Stimulated activated CD8-positive, alpha-beta memory T cell treated with anti-CD3 and anti-CD28 coated beads, Interleukin-2, amount 100 ng/mL, for 48 hours (primary cell): ENCODE results near the gene ADAM12.

Source experiments
- DNase-seq, 2 donors: peaks; one replicate each; pipeline ENCODE4 v3.0.0-alpha.2; 2020; ENCODE audit warnings: low read depth in 2 of 2

The ADAM12 gene, protein sequence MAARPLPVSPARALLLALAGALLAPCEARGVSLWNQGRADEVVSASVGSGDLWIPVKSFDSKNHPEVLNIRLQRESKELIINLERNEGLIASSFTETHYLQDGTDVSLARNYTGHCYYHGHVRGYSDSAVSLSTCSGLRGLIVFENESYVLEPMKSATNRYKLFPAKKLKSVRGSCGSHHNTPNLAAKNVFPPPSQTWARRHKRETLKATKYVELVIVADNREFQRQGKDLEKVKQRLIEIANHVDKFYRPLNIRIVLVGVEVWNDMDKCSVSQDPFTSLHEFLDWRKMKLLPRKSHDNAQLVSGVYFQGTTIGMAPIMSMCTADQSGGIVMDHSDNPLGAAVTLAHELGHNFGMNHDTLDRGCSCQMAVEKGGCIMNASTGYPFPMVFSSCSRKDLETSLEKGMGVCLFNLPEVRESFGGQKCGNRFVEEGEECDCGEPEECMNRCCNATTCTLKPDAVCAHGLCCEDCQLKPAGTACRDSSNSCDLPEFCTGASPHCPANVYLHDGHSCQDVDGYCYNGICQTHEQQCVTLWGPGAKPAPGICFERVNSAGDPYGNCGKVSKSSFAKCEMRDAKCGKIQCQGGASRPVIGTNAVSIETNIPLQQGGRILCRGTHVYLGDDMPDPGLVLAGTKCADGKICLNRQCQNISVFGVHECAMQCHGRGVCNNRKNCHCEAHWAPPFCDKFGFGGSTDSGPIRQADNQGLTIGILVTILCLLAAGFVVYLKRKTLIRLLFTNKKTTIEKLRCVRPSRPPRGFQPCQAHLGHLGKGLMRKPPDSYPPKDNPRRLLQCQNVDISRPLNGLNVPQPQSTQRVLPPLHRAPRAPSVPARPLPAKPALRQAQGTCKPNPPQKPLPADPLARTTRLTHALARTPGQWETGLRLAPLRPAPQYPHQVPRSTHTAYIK

DNA sequence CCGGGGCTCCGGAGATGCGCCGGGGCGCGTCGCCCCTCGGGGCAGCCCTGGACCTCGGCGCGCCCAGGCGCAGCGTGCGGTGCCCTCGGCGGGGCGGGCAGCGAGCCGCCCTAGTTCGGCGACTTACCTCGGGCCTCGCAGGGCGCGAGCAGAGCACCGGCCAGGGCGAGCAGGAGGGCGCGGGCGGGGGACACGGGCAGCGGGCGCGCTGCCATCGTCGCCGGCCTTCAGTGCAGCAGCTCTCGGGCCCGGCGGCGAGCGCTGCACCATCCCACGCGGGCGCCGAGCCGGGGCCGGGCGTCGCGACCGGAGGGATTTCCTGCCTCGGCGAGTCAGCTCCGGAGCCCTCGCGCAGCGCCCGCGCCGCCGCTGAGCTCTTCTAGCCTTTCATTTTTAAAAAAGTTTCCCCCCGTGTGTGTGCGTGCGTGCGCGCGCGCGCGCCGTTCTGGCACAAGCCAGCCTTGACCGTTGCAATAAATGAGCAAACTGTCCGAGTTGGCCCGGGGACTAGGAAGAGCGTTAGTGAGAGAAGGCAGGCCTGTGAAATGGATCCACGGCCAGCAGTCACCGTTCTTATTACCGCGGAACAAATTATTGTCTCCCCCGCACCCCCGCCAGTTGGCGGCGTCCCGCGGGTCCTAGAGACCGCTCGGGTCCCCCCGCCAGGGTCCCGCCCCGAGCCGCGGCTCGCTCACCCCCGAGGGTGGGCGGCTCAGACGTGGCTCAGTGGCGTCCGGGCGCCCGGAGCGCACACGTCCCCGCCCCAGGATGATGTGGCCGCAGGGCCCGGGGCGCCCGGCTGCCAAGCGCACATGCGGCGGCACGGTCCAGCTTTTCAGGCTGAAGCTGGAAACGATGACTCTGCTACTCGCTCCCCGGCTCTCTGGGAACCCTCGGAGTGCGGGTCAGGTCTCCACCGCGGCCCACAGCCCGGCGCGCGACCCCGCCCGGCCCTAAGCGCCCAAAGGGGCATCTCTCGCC lies at the start of gene ADAM12:
TSS of gene ADAM12 (minus strand) at position 547 of the 981 bp plus-strand sequence. CDS start at position 215, 332 bp downstream.
- DNase-seq, result no peak

DNA sequence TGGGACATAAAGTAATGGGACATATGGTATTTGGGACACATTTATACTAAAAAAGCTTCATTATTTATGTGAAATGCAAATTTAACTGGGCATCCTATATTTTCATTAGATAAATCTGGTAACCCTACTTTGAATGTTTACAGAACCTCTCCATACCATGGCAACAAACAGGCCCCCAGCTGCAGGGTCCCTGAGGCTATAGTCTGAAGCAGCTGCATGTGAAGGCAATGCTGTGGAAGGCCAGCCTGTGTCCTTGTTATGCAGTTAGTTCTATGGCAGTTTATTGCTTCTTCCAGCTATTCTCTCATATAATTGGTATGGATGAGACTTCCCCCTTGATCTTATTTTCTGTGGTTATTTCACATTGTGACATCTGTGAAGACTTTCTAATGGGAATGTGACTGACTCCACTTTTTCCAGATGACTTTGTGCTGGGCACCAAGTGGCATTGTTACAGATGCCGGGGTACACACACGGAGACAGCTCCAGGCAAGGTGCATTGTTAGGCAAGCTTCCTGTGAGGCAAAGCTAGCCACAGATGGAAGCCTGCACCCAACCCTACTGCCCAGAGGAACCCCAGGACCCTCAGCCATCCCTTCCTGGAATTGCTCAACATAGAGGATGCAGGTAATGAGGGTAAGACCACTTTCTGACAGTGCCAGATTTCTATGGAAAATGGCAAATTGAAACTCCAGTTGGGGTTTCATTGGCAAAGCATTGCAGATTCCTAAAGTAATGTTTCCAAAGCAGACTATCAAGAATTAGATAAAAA lies 49.5 kb upstream of the ADAM12 start:
- no peak for DNase-seq

DNA sequence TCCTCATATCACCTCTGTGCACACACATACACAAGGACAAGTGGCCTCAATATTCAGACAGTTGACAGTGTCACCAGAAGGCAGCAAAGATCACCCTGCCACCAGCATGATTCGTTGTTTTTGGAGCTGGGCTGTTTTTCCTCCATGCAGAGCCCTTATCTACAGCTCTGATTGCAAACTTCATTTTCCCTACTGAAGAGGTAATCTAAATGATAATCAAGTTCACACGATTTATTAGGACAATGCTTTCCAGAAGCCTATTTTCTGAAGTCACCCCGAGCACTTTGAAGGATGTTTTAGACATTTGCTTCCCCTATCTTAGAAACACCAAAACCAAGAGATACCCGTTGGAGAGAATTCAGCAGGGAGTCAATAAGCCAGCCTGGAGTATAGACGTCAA lies 46.0 kb upstream of the ADAM12 start:
- no peak for DNase-seq

DNA sequence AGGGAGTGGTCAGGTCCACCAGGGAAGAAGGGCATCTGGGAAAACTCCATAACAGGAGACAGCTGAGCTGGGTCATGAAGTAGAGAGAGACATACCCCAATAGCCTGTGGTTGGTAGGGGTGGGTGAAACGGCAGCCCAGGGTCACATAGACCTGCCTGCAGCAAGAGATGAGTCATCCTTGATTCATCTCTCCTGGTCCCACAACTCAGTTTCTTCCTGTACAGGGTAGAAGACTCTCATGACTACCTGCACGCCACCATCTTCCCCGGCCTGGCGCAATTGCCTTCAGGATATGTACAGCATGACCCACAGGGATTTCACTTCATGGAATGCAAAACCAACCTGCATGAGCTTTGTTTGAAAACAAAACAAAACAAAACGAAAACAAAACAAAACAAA lies 45.1 kb upstream of the ADAM12 start:
- no peak for DNase-seq

DNA sequence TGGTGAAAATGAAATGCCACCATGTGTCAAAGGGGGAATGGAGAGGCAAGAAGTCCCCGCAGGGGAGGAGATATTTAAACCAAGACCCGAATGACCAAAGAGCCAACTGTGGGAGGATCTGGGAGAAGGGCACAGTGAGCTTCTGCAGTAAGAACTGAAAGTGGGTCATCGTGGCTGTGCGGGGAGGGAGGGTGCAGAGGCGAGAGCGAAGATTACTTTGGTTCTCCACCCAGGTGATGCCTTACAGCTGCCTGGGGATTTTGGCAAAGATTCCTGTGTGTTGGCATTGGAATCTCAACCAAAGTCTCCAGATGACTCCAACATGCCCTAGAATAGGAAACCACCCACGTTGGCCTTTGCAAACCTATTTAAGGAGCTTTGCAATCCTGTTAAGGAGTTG lies 44.2 kb upstream of the ADAM12 start:
- no peak for DNase-seq

DNA sequence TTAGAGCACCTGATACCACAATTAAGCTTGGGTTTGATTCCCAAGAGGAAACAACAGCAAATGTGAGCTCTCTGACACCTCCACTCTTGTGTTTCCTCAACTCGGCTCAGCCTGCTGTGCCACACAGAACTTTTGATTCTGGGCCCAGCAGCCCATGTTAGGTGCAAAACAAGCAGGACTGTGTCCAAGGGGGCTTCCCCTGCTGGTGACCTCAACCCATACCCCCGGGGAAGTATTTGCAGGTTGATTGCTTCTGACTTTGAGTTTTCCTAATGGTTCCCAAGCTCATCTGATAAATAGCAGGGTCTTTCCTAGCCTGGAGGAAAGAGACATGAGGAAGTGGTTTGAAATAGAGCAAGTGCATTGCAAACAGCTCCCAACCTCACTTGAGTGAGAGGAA lies 43.5 kb upstream of the ADAM12 start:
- no peak for DNase-seq

DNA sequence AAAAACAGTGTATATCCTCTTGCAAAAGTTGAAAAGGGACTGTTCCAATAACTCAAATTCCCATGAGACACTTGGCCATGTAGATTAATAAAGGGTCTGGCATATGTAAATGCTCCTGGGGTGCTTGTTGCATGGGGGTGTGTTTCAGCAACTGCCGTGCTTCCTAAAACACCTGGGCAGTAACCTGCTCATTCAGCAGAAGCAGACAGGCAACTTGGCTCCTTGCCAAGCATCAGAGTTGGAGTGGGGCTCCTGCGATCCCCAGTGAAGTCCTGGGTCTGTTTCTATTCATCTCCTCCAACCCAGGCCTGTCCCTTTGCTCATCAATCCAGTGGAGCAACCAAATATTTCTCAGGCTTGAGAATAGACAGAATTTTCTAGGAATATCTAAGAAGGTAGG lies 42.2 kb upstream of the ADAM12 start:
- DNase-seq, result no peak

DNA sequence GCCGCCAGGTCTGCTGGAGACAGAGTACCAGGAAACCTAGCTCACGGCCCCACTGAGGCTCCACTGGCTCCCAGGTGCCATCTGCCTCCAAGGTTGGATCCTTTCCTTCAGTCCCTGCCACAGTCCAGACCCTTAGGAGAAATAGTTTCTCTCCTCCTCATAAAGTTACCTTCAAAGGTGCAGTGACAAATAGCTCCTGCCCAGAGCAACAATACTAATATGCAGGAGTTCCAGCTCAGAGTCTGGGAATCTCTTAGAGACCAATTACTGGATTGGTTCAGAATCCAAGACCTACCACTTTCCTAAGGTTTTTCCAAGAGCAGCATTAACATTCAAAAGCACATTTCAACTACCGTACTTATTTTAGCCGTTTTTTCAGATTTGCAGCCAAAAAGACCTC lies 41.0 kb upstream of the ADAM12 start:
- DNase-seq, result no peak

DNA sequence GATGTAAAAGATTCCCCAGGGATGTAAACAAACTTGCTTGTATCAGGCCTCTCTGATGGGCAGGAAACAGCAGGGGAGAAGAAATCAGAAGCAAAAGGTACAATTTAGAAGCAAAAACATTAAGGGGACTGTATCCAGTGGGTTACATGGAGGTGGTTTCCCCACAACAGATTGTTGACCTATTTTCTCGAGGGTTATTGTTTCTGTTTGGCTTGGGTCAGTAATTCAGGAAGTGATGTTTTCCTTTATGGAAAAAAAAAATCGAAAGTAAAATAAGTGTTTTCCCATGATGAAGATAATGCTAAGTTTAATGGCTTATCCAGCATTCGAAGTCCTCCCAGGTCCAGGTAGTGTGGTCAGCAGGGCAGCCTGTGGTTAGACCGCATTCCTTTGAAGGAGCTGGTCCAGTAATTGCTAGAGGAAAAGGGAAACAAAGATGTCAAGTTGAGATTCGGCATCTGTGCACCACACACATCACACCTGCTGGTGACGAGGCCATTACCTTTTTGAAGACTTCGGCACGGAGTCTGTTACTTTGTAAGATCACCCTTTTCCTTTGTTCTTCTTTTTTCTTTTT lies 37.3 kb upstream of the ADAM12 start:
- DNase-seq, result no peak

DNA sequence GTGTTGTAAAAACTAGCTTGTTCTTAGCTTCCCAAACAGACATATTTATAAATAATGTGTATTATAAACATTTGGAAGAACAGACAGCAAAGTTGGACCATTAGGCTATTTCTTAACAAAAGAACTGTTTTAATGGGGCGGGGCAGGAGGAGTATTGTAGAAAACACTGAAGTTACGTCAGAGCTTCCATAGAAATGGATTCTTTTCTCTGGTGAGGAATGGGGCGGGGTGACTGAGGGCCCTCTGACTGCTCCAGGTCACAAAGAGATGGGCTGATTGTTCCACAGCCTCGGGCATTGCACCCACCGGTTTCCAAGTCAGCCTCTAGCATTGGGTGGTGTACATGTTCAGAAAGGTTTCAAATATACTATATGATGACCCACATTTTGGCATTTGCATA lies 36.8 kb upstream of the ADAM12 start:
- no peak for DNase-seq

DNA sequence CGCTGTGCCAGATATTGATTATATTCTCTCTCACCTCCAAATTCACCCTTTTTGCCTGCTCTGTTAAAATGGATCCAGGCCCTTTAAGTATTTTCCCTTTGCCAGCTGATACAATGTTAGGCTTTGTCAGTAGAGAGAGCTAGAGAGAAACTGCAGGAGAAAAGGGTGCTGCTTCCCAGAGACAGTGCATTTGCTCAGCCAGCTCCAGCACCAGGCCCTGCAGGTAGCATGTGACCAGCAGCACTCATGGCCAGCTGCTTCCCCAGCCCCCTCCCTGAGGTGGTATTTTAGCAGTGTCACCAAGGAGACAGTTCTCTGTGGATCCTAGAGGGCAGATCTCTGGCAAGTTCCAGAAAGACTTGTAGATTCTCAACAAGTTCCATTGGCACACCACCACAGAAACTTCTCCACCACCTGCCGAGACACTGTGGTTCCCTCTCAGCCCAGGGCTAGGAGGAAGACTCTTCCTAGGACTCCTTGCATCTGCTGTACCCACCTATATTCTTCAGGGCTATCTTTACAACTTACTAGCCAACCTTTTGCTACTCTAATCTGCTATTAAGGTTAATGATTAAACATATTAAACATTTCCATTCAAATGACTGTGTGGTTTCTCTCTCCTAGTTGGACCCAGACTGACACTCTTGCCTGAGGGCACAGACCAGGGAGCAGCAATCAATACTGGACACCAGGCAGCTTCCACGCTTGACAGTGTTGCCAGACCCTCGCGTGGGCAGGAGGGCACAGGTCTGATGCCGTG lies 35.6 kb upstream of the ADAM12 start:
- DNase-seq, result no peak

DNA sequence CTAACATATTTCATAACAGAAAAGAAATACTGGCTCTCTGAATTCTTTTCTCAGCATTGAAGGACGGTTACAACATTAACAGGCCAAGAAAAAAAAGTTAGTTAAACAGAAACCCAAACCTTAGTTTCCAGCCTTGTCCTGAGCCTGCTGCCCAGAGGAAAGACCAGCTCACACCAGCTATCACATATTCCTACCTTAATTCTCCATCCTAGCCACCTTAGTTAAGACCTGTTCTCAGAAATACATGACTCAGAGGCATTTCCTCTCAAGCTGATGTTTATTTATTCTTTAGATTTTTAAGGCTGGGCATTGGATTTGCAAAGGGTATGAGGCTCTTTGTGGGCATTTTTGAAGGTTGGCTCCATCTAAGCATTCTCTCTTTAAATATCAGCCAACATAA lies 34.3 kb upstream of the ADAM12 start:
- no peak for DNase-seq

DNA sequence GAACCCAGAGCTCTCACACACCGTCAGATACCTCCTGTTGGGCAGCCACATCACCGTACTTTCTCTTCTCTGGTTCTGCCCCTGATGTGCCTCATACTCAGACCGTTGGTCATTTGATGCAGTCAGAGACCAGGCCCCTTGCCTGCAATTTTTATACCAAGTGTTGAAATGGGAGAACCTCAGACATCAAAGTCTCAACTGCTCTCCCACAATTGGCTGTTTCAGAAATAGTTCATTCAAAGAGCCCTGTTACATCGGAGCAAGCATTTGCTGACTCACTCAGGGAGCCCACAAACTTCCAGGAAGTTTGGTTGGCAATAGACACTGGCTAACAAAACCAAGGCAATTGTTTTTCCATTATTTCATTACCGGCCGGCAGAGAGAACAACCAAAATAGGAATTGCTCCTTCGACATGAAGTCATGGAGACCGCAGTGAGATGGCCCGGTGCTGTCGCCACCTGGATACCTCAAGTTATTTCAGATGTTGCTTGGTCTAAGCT lies 33.5 kb upstream of the ADAM12 start:
- DNase-seq, result no peak

DNA sequence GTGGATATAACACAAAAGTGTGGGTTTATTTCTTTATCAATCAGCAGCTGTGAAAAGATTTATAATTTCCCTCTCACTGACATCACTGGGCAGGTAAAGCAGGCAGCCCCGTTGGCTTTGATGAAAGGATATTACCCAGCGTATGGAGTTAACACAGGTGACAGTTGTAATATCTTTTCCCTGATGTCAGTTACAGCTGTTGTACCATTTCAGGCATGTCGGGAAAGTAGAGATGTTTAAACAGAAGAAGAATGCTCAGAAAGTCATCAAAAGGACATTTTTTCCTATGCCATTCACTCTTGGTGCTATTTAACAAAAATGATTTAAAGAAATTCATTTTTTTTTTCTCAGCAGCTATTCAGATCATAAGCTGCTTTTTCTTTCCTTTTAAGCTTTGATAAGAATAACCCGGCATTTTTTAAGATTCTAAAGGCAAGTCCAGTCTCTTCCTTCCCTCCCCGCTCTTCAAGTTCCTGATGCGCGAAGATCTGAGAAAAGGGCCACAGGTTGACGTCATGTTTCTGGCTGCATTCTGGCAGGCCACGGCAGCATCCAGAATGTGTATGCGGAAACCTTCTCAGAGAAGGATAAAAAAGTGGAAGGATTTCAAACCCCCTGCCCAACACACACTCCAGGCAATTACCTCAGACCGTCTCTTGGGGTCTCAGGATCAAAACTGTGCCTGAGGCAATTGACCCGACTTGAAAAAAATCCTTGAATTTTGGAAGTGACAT lies 32.5 kb upstream of the ADAM12 start:
- DNase-seq, result no peak

DNA sequence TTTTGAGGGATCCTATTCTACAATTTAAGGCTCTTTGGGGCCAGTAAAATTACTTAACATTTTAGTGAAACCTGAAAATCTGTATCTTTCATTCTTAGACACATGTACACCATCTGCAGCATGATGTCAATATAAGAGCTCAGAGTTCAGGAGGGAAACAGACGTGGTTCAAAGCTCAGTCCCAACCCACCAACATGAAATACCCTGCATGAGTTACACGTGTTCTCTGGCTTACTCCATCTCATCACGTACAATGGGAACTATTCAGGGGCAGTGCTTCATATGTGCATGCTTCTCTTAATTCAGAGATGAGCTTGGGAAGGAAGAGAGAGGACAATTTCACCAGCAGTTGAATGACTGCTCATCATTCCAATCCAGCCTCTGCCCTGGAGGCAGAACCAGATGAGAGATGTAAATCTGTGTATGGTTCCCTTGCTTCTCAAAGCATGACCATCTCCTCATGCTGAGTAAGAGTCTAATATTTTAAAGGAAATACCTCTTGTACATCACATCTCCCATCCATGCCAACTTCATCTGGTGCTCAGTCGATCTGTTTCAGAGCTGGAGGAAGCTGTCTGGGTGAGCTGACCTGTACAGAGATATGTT lies 29.0 kb upstream of the ADAM12 start:
- no peak for DNase-seq

DNA sequence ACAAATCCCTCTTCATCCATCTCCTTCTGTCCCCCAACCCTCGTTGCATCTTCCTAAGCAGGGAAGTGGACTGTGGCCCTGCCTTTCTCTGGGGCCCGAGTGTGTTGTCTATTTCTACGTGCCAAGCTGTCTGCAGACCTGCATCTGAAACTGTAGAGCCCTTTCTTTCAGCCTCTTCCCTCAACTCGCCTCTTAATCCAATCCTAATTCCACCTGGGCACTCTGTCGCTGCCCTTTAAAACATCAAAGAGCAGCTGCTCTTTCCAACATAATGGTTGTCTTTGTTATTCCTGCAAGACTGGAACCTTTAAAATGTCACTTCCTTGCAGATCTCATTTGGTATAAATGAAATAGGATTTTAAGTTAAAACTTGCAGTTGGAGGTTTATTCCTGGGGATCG lies 21.5 kb upstream of the ADAM12 start:
- DNase-seq, result no peak

DNA sequence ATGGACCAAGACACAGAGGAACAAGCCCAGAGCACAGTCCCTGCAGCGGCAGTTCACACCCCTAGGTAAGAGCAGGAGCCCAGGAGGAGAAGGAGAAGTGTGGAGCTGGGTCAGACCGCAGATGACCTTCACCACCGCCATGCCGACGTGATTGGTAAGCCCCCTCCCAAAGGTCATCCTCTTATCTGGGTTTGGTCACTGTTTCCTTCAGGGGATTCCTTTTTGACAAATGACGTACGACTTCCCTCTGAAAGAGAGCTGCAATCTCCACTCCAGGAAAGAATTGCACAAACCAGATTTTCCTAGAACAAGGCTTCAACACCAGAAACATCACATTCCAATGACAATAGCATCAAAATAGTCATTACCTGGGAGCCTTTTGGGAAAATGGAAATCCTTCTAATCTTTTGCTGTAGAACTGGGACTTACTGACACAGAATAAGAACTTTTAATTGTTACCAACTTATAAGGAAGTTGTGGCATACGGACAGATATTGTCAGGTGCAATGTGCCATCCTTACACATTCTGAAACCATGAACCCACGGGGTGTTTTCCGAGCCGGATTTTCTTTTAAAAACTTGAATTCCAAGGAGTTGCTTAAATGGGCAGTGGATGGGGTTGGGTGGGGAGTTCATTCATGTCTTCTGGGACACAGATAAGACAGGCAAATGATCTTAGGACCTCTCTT lies 20.8 kb upstream of the ADAM12 start:
- DNase-seq, result no peak

DNA sequence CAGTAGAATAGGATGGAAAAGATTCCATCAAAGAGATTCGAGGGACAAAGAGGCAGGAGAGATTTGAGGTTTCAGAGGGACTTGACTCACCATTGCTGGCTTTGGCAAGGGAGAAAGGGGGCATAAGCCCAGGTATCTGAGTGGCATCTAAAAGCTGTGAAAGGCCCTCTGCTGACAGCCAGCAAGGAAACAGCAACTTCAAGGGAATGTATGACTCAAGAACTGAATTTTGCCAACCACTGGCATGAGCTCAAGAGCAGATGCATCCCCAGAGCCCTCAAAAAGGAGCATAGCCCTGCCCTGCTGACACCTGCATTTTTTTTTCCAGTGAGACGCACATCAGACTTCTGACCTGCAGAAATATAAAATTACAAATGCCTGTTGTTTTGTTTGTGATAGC lies 19.6 kb upstream of the ADAM12 start:
- no peak for DNase-seq
